Measurements from ENCODE around the gene RBL1.
"Not testable (repeated sequence)": the region's sequence is repeated elsewhere in the genome, so short reads cannot be mapped to it uniquely, and the experiment has no call there.

- not testable (repeated sequence) for TF ChIP-seq POLR2AphosphoS5 (IDR thresholded peaks at IDR 0.05; ENCODE audit: low read depth, low read length); TAF1 (IDR thresholded peaks at IDR 0.05; ENCODE audit: low read depth, low read length); PAX5 (IDR thresholded peaks at IDR 0.05; ENCODE audit: insufficient read depth, low read length, severe bottlenecking); POLR2A (IDR thresholded peaks at IDR 0.05; ENCODE audit: low read depth, low read length); POU2F2 (IDR thresholded peaks at IDR 0.05; ENCODE audit: low read depth, low read length); SPI1 (IDR thresholded peaks at IDR 0.05; ENCODE audit: low read depth, low read length)
Observed at GRCh38 chr20:37069563-37069962, 26.2 kb downstream of the RBL1 start.

Data from GM12891 (cell line).